Adipocyte (in vitro differentiated cells): ENCODE measurements around the gene CASP5.
A peak's percentile ranks its signal among the peaks of the same experiment; 100 is the strongest.

ENCODE experiments used
- DNase-seq: peaks from one replicate; pipeline ENCODE4 v3.0.0-alpha.2; 2015; ENCODE audit warnings: low read depth
- H3K27me3 ChIP-seq: replicated peaks from 2 replicates; pipeline ENCODE4 v1.7.0; 2013; ENCODE audit warnings: mild to moderate bottlenecking, low read length, moderate library complexity; ENCODE audit not compliant: control insufficient read depth, insufficient read depth
- H3K36me3 ChIP-seq: 2 replicates; pipeline ENCODE4 v1.7.0; 2013; ENCODE audit warnings: low read length, mild to moderate bottlenecking, moderate library complexity; ENCODE audit not compliant: control insufficient read depth, insufficient read depth, severe bottlenecking
- H3K4me1 ChIP-seq: 2 replicates; pipeline ENCODE4 v1.7.0; 2013; ENCODE audit warnings: mild to moderate bottlenecking, low read length, moderate library complexity; ENCODE audit not compliant: control insufficient read depth, insufficient read depth
- H3K4me3 ChIP-seq: 2 replicates; pipeline ENCODE4 v1.7.0; 2013; ENCODE audit warnings: mild to moderate bottlenecking, low read length, moderate library complexity
- H3K9ac ChIP-seq: 2 replicates; pipeline ENCODE4 v1.7.0; 2013; ENCODE audit warnings: mild to moderate bottlenecking, low read length, moderate library complexity
- H3K9me3 ChIP-seq: 2 replicates; pipeline ENCODE4 v1.7.0; 2013; ENCODE audit warnings: mild to moderate bottlenecking, low read length, moderate library complexity; ENCODE audit not compliant: control insufficient read depth

CASP5 gene

GRCh38 chr11:105032495-105032894 lies 9.5 kb upstream of the CASP5 start:
- H3K9ac ChIP-seq: no peak overlapping the region
- H3K4me1 ChIP-seq: peaks cover 20% of the 10 kb centered on the region
- peaks cover 15% of the 10 kb centered on the region for H3K36me3 ChIP-seq
- no peak for DNase-seq
- H3K27me3 ChIP-seq: no peaks in the 10 kb centered on the region
- no peaks in the 10 kb centered on the region for H3K9me3 ChIP-seq
- H3K4me3 ChIP-seq: no peak overlapping the region

- no peak overlapping the region for H3K9ac ChIP-seq
- DNase-seq: no peak
- no peaks in the 10 kb centered on the region for H3K9me3 ChIP-seq
- peaks cover 28% of the 10 kb centered on the region for H3K36me3 ChIP-seq
- H3K4me3 ChIP-seq: no peak overlapping the region
- H3K4me1 ChIP-seq: no peaks in the 10 kb centered on the region
- no peaks in the 10 kb centered on the region for H3K27me3 ChIP-seq
These were observed 4.7 kb upstream of the CASP5 start for GRCh38 chr11:105027678-105028077.

GRCh38 chr11:105024394-105024793 lies 1.4 kb upstream of the CASP5 start:
- H3K36me3 ChIP-seq: peaks cover 19% of the 10 kb centered on the region
- no peaks in the 10 kb centered on the region for H3K27me3 ChIP-seq
- no peak for DNase-seq
- no peak overlapping the region for H3K9ac ChIP-seq
- no peaks in the 10 kb centered on the region for H3K9me3 ChIP-seq
- H3K4me3 ChIP-seq: no peak overlapping the region
- H3K4me1 ChIP-seq: no peaks in the 10 kb centered on the region

- Histone ChIP-seq H3K4me1 (no peaks in the 10 kb centered on the region), H3K9me3 (no peaks in the 10 kb centered on the region), H3K4me3 (no peak overlapping the region), H3K27me3 (no peaks in the 10 kb centered on the region), H3K36me3 (peaks cover 13% of the 10 kb centered on the region), H3K9ac (no peak overlapping the region)
- no peak for DNase-seq
These were observed 441 bp downstream of the CASP5 start for GRCh38 chr11:105022527-105022926.

- no peak for DNase-seq
- Histone ChIP-seq H3K9ac (no peak overlapping the region), H3K36me3 (no peaks in the 10 kb centered on the region), H3K4me1 (peaks cover 18% of the 10 kb centered on the region), H3K4me3 (no peak overlapping the region), H3K27me3 (no peaks in the 10 kb centered on the region), H3K9me3 (no peaks in the 10 kb centered on the region)
These were observed 15.5 kb downstream of the CASP5 start for GRCh38 chr11:105007463-105007862.

GRCh38 chr11:105005451-105005845 lies 17.5 kb downstream of the CASP5 start:
- H3K9ac ChIP-seq: no peak overlapping the region
- no peak overlapping the region for H3K4me3 ChIP-seq
- DNase-seq: no peak
- no peaks in the 10 kb centered on the region for H3K9me3 ChIP-seq
- no peaks in the 10 kb centered on the region for H3K27me3 ChIP-seq
- H3K4me1 ChIP-seq: peaks cover 18% of the 10 kb centered on the region
- no peaks in the 10 kb centered on the region for H3K36me3 ChIP-seq

GRCh38 chr11:105004021-105004420 lies 18.9 kb downstream of the CASP5 start:
- no peaks in the 10 kb centered on the region for H3K36me3 ChIP-seq
- peak; percentile 31 for DNase-seq
- no peaks in the 10 kb centered on the region for H3K9me3 ChIP-seq
- H3K4me1 ChIP-seq: peaks cover 18% of the 10 kb centered on the region
- H3K9ac ChIP-seq: no peak overlapping the region
- no peak overlapping the region for H3K4me3 ChIP-seq
- H3K27me3 ChIP-seq: no peaks in the 10 kb centered on the region

GRCh38 chr11:105003151-105003550 lies 19.8 kb downstream of the CASP5 start:
- H3K27me3 ChIP-seq: no peaks in the 10 kb centered on the region
- no peak for DNase-seq
- H3K4me3 ChIP-seq: no peak overlapping the region
- no peak overlapping the region for H3K9ac ChIP-seq
- no peaks in the 10 kb centered on the region for H3K36me3 ChIP-seq
- peaks cover 18% of the 10 kb centered on the region for H3K4me1 ChIP-seq
- H3K9me3 ChIP-seq: no peaks in the 10 kb centered on the region

GRCh38 chr11:105000797-105001196 lies 22.2 kb downstream of the CASP5 start:
- H3K36me3 ChIP-seq: no peaks in the 10 kb centered on the region
- DNase-seq: no peak
- no peaks in the 10 kb centered on the region for H3K27me3 ChIP-seq
- H3K4me1 ChIP-seq: peaks cover 22% of the 10 kb centered on the region
- H3K9ac ChIP-seq: no peak overlapping the region
- H3K4me3 ChIP-seq: no peak overlapping the region
- H3K9me3 ChIP-seq: no peaks in the 10 kb centered on the region

GRCh38 chr11:105000167-105000566 lies 22.8 kb downstream of the CASP5 start:
- H3K9me3 ChIP-seq: no peaks in the 10 kb centered on the region
- H3K36me3 ChIP-seq: no peaks in the 10 kb centered on the region
- H3K9ac ChIP-seq: no peak overlapping the region
- peaks cover 18% of the 10 kb centered on the region for H3K4me1 ChIP-seq
- no peaks in the 10 kb centered on the region for H3K27me3 ChIP-seq
- H3K4me3 ChIP-seq: no peak overlapping the region
- DNase-seq: no peak

GRCh38 chr11:104999721-105000120 lies 23.2 kb downstream of the CASP5 start:
- peaks cover 15% of the 10 kb centered on the region for H3K4me1 ChIP-seq
- no peaks in the 10 kb centered on the region for H3K9me3 ChIP-seq
- no peak overlapping the region for H3K9ac ChIP-seq
- no peaks in the 10 kb centered on the region for H3K36me3 ChIP-seq
- no peak overlapping the region for H3K4me3 ChIP-seq
- no peaks in the 10 kb centered on the region for H3K27me3 ChIP-seq
- DNase-seq: no peak

- DNase-seq: no peak
- peak overlapping the region; percentile 42 for H3K4me3 ChIP-seq
- H3K36me3 ChIP-seq: no peaks in the 10 kb centered on the region
- peaks cover 4% of the 10 kb centered on the region for H3K4me1 ChIP-seq
- no peaks in the 10 kb centered on the region for H3K27me3 ChIP-seq
- H3K9ac ChIP-seq: no peak overlapping the region
- no peaks in the 10 kb centered on the region for H3K9me3 ChIP-seq
These were observed 25.7 kb downstream of the CASP5 start for GRCh38 chr11:104997288-104997687.
